Memory B cell (primary cell): ENCODE measurements around the gene FHDC1.

Source experiments
- ATAC-seq: fragments of 150-1000 bp; cut with Tn5 transposase; 2 replicates; pipeline ENCODE4 v1.10.0; 2021; ENCODE audit warnings: low read depth, mild to moderate bottlenecking, moderate library complexity
- DNase-seq, 2 donors: peaks; one replicate each; pipeline ENCODE4 v3.0.0; 2022; ENCODE audit warnings: low spot score in 2 of 2
- H3K27ac Mint-ChIP-seq: one replicate; pipeline ENCODE4 v1.8.0; 2022; ENCODE audit warnings: mild to moderate bottlenecking, moderate library complexity, mixed read lengths
- H3K27me3 Mint-ChIP-seq: one replicate; pipeline ENCODE4 v1.8.0; 2022; ENCODE audit warnings: mixed read lengths
- H3K36me3 Mint-ChIP-seq: one replicate; pipeline ENCODE4 v1.8.0; 2022; ENCODE audit warnings: mild to moderate bottlenecking, mixed read lengths
- H3K4me1 Mint-ChIP-seq: one replicate; pipeline ENCODE4 v1.8.0; 2022; ENCODE audit warnings: mixed read lengths
- H3K4me3 Mint-ChIP-seq: one replicate; pipeline ENCODE4 v1.8.0; 2022; ENCODE audit warnings: mild to moderate bottlenecking, moderate library complexity, mixed read lengths
- H3K9me3 Mint-ChIP-seq: one replicate; pipeline ENCODE4 v1.8.0; 2022; ENCODE audit warnings: mixed read lengths

FHDC1 gene

GRCh38 chr4:152957437-152958171, 21.5 kb downstream of the FHDC1 start:
- Mint-ChIP-seq H3K4me3 (no peak overlapping the region), H3K27ac (no peak overlapping the region), H3K9me3 (no peaks in the 10 kb centered on the region), H3K4me1 (peaks cover 6% of the 10 kb centered on the region), H3K27me3 (no peaks in the 10 kb centered on the region), H3K36me3 (peaks cover 4% of the 10 kb centered on the region)
- no peak for DNase-seq
- ATAC-seq: no peak

DNA sequence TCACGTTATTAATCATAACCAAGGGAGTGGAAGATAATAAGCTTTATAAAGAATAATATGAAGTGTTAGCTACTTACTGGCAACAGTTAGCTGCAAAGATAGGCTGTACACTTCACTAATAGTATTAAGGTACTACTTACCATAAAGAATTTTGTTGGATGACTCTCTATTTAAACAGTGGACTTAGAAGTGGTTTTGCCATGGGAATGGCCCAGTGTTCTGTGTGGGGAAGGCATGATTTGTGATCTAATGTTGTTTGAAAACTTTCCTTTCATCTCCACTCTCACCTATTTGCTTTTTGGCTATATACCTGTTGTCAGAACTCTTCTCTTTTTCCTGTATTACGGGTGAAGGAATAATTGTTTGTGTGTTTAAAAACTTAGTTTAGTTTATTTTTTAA, 23.0 kb downstream of the FHDC1 start:
- H3K27ac Mint-ChIP-seq: no peak overlapping the region
- H3K36me3 Mint-ChIP-seq: peaks cover 3% of the 10 kb centered on the region
- H3K4me1 Mint-ChIP-seq: peaks cover 6% of the 10 kb centered on the region
- no peak for ATAC-seq
- no peak for DNase-seq
- H3K27me3 Mint-ChIP-seq: no peaks in the 10 kb centered on the region
- no peaks in the 10 kb centered on the region for H3K9me3 Mint-ChIP-seq
- no peak overlapping the region for H3K4me3 Mint-ChIP-seq

GRCh38 chr4:152960082-152960481, 24.0 kb downstream of the FHDC1 start:
- Mint-ChIP-seq H3K9me3 (no peaks in the 10 kb centered on the region), H3K36me3 (peaks cover 3% of the 10 kb centered on the region), H3K27ac (no peak overlapping the region), H3K27me3 (no peaks in the 10 kb centered on the region), H3K4me3 (no peak overlapping the region), H3K4me1 (peaks cover 6% of the 10 kb centered on the region)
- DNase-seq: no peak
- ATAC-seq: no peak

- H3K4me3 Mint-ChIP-seq: no peak overlapping the region
- no peak overlapping the region for H3K27ac Mint-ChIP-seq
- H3K9me3 Mint-ChIP-seq: no peaks in the 10 kb centered on the region
- peaks cover 3% of the 10 kb centered on the region for H3K36me3 Mint-ChIP-seq
- no peak for ATAC-seq
- no peaks in the 10 kb centered on the region for H3K27me3 Mint-ChIP-seq
- peaks cover 6% of the 10 kb centered on the region for H3K4me1 Mint-ChIP-seq
- no peak for DNase-seq
Measured at GRCh38 chr4:152961014-152961772, 25.1 kb downstream of the FHDC1 start.

DNA sequence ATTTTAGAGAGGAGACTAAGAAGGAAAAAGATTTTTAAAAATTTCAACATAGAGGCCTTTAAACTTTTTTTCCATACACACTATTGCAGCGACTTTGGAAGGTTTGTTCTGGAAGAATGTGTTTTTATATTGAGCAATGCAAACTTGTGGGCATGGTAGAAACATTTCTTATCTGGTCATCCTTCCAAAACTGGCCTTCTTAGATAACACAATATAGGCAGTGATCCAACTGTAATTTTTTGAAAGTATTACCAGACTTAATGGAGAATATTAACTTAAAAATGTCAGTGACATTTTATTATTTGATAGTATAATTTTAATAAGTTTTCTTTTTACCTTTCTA, 25.6 kb downstream of the FHDC1 start:
- H3K4me1 Mint-ChIP-seq: peaks cover 6% of the 10 kb centered on the region
- no peak overlapping the region for H3K4me3 Mint-ChIP-seq
- ATAC-seq: no peak
- H3K27ac Mint-ChIP-seq: no peak overlapping the region
- no peaks in the 10 kb centered on the region for H3K27me3 Mint-ChIP-seq
- peaks cover 3% of the 10 kb centered on the region for H3K36me3 Mint-ChIP-seq
- no peaks in the 10 kb centered on the region for H3K9me3 Mint-ChIP-seq
- no peak for DNase-seq

DNA sequence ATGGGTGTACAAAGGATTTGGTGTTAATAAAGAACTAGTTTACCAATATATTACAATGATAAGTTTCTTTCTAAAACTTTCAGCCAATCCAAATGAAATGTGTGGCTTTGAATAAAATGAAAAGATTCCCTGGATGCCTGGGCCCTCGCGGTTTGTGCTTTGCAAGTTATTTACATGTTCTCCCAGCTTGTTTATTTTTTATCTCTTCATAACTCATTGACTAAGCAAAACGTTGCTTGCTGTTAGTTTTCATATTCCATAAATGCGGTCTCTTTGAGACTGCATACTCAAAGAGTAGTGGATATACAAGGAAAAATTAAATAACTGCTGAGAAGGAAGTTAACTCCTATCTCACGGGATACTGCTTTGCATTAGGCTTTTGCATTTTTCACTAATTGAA, 26.0 kb downstream of the FHDC1 start:
- peaks cover 3% of the 10 kb centered on the region for H3K36me3 Mint-ChIP-seq
- H3K27ac Mint-ChIP-seq: no peak overlapping the region
- H3K27me3 Mint-ChIP-seq: no peaks in the 10 kb centered on the region
- H3K4me3 Mint-ChIP-seq: no peak overlapping the region
- DNase-seq: no peak
- H3K4me1 Mint-ChIP-seq: peaks cover 6% of the 10 kb centered on the region
- H3K9me3 Mint-ChIP-seq: no peaks in the 10 kb centered on the region
- no peak for ATAC-seq

- no peaks in the 10 kb centered on the region for H3K4me1 Mint-ChIP-seq
- DNase-seq: no peak
- no peak for ATAC-seq
- no peaks in the 10 kb centered on the region for H3K27me3 Mint-ChIP-seq
- H3K36me3 Mint-ChIP-seq: peaks cover 3% of the 10 kb centered on the region
- no peak overlapping the region for H3K4me3 Mint-ChIP-seq
- H3K27ac Mint-ChIP-seq: no peak overlapping the region
- no peaks in the 10 kb centered on the region for H3K9me3 Mint-ChIP-seq
Measured at GRCh38 chr4:152964335-152964734, 28.2 kb downstream of the FHDC1 start.

DNA sequence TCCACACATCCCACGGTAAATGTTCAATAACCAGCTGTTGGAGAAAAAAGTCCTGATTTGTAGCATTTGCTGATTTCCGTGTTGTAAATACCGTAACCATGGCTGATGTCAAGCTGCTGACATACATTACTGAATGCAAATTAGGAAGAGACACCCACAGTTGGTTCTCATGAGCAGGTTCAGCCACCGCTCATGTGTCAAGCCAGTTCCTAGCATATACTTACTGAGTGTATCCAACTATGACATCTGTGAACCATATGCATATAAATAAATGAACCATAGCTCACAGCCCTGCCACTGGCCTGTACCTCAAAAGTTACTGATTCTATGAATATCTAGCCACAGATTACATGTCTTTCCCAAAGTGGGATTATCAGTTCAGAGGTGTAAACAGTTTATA, 29.5 kb downstream of the FHDC1 start:
- Mint-ChIP-seq H3K4me1 (no peaks in the 10 kb centered on the region), H3K4me3 (no peak overlapping the region)

DNA sequence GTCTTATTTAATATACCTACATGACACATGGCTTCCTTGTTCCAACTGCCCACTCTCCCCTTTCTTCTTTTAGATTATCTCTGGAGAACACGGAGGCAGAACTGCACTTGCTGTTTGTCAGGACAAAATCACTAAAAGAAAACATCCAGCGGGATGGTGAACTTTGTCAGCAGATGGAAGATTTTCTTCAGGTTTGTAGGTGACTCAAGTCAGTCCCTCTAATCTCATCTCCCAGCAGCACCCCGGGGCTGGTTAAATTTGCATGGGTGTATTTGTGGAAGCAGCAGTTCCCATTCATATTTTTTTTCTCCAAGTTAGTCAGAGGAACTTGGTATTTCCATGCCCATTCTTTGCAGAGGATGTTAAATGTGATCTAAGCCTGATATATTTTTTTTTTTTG, 31.8 kb downstream of the FHDC1 start:
- Mint-ChIP-seq H3K4me1 (no peaks in the 10 kb centered on the region), H3K4me3 (no peak overlapping the region), H3K27me3 (no peaks in the 10 kb centered on the region), H3K27ac (peak overlapping the region; percentile 28), H3K9me3 (no peaks in the 10 kb centered on the region), H3K36me3 (peaks cover 1% of the 10 kb centered on the region)
- no peak for DNase-seq
- ATAC-seq: no peak

More for the DNA sequence above, 29.5 kb downstream of the FHDC1 start:
- H3K9me3 Mint-ChIP-seq: no peaks in the 10 kb centered on the region
- no peak for DNase-seq
- ATAC-seq: peak; percentile 95
- H3K27me3 Mint-ChIP-seq: no peaks in the 10 kb centered on the region
- peaks cover 3% of the 10 kb centered on the region for H3K36me3 Mint-ChIP-seq
- no peak overlapping the region for H3K27ac Mint-ChIP-seq

GRCh38 chr4:152968806-152969394, 32.8 kb downstream of the FHDC1 start:
- no peaks in the 10 kb centered on the region for H3K27me3 Mint-ChIP-seq
- DNase-seq (no peak), ATAC-seq (no peak)
- H3K4me3 Mint-ChIP-seq: no peak overlapping the region
- no peaks in the 10 kb centered on the region for H3K9me3 Mint-ChIP-seq
- H3K4me1 Mint-ChIP-seq: no peaks in the 10 kb centered on the region
- H3K36me3 Mint-ChIP-seq: peaks cover 2% of the 10 kb centered on the region
- H3K27ac Mint-ChIP-seq: no peak overlapping the region

DNA sequence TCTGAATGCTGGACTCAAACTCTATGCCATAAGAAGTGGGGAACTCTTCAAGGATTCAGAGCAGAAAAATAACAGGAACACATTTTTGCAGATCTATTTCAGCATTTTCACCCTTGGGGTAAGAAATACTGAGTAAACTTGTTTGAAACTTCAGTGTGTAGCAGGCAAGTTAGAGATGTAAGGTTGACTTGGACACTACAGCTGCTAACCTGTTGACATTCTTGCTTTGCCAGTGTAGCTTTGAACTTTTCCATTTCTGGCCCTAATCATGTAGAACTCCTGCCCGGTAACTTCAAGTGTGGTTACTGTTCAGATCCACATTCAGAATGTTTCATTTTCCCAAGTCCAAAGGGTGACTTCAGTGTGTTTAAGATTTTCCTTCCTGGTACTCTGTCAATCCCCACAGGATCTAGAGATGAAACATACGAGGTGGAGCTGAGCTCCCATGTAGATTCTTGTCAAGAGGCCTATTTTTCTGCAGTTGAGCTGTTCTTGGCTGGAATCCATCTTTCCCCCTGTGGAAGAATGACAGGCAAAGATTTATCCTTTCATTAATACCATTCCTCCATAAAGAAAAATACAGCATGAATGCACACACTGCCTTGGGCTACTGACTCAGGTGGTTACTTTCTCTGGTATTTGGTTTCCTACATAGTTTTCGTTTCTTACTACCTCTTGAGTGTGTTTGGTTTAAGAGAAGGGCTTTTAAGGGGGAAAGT, 34.1 kb downstream of the FHDC1 start:
- H3K4me3 Mint-ChIP-seq: no peak overlapping the region
- H3K27me3 Mint-ChIP-seq: no peaks in the 10 kb centered on the region
- no peaks in the 10 kb centered on the region for H3K9me3 Mint-ChIP-seq
- H3K36me3 Mint-ChIP-seq: peaks cover 2% of the 10 kb centered on the region
- H3K4me1 Mint-ChIP-seq: no peaks in the 10 kb centered on the region
- H3K27ac Mint-ChIP-seq: no peak overlapping the region
- ATAC-seq (no peak), DNase-seq (no peak)

GRCh38 chr4:152971053-152971452, 34.9 kb downstream of the FHDC1 start:
- Mint-ChIP-seq H3K27me3 (no peaks in the 10 kb centered on the region), H3K9me3 (no peaks in the 10 kb centered on the region), H3K27ac (no peak overlapping the region), H3K4me1 (no peaks in the 10 kb centered on the region), H3K4me3 (no peak overlapping the region), H3K36me3 (peaks cover 2% of the 10 kb centered on the region)
- ATAC-seq (no peak), DNase-seq (no peak)

GRCh38 chr4:152972821-152973628, 36.9 kb downstream of the FHDC1 start:
- no peaks in the 10 kb centered on the region for H3K9me3 Mint-ChIP-seq
- DNase-seq (no peak), ATAC-seq (no peak)
- H3K27me3 Mint-ChIP-seq: no peaks in the 10 kb centered on the region
- no peak overlapping the region for H3K4me3 Mint-ChIP-seq
- no peak overlapping the region for H3K27ac Mint-ChIP-seq
- no peaks in the 10 kb centered on the region for H3K4me1 Mint-ChIP-seq
- H3K36me3 Mint-ChIP-seq: peaks cover 2% of the 10 kb centered on the region
